Articular chondrocyte of knee joint (primary cell): ENCODE measurements around the gene GLT8D2. TPM values are rescaled to one million over a fixed set of nuclear protein-coding genes. Genes with fewer than 3 reads are reported as not detected.

Experiments used
- total RNA-seq: library from RNA; depleted of rRNA; stranded (reverse); fragments of >200 nt; gene quantifications from 2 replicates; pipeline ENCODE4 v1.2.3, GENCODE V29; 2012

GLT8D2 gene, protein sequence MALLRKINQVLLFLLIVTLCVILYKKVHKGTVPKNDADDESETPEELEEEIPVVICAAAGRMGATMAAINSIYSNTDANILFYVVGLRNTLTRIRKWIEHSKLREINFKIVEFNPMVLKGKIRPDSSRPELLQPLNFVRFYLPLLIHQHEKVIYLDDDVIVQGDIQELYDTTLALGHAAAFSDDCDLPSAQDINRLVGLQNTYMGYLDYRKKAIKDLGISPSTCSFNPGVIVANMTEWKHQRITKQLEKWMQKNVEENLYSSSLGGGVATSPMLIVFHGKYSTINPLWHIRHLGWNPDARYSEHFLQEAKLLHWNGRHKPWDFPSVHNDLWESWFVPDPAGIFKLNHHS
- 64.2 and 70.4 TPM in 2 replicates for total RNA-seq

DNA sequence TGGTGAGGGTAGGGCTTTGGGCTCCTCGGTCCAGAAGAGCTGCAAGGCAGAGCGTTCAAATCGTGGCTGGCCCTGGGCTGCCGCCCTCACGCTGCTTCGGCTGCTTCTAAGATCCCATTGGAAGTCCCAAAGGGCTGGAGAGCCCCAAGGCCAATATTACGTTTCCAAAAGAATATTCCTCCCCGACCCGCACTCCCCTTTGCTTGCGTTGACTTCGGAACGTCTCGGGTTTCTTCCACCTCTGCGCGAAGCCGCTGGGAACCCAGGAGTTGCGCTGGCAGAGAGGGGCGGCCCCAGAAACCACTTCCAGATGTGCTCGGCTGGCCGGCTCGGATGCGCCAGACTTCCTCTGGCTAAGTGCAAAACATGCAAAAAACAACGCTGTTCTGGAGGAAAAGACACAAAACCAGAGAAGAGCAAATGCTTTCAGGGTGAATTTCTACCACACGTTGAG lies at the start of gene GLT8D2:
Gene GLT8D2 (minus strand): TSS at position 285 of the 454 bp plus-strand sequence. CDS start 30,539 bp downstream, outside the sequence.

DNA sequence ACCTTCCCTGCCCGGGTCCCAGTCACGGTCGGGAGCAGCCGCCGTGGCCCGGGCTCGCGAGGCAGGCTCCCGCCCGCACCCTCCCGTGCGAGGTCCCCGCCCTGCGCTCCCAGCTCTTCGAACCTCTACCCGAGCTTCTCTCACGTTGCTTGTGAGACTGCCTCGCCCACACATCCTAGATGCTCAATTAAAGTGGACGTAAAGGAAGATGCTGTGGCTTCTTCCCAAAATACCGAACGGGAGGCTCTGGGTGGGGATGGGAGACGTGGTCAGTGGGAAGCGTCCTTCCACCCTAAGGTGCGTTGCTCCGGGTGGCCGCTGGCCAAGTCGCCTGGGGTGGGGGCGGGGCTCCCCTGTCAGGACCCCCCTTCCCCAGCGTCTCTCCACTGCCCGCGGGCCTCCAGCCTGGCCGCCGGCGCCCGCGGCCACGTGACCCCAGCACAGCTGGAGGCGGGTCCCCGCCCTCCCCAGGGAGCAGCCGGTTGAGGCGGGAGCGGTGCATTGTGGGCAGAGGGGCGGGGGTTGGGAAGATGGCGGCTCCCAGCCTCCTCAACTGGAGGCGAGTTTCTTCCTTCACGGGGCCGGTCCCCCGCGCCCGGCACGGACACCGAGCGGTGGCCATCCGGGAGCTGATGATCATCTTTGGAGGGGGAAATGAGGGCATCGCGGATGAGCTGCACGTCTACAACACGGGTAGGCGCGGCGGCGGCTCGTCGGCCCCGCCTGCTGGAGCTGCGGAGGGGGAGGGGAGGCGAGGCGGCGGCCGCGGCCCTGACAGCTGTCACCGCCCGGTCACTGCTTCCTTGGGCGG lies 14.2 kb upstream of the GLT8D2 start, which contains the start of gene HCFC2:
Gene HCFC2 (plus strand): TSS at position 501 of the 811 bp plus-strand sequence. CDS start 30 bp downstream, at position 531.

DNA sequence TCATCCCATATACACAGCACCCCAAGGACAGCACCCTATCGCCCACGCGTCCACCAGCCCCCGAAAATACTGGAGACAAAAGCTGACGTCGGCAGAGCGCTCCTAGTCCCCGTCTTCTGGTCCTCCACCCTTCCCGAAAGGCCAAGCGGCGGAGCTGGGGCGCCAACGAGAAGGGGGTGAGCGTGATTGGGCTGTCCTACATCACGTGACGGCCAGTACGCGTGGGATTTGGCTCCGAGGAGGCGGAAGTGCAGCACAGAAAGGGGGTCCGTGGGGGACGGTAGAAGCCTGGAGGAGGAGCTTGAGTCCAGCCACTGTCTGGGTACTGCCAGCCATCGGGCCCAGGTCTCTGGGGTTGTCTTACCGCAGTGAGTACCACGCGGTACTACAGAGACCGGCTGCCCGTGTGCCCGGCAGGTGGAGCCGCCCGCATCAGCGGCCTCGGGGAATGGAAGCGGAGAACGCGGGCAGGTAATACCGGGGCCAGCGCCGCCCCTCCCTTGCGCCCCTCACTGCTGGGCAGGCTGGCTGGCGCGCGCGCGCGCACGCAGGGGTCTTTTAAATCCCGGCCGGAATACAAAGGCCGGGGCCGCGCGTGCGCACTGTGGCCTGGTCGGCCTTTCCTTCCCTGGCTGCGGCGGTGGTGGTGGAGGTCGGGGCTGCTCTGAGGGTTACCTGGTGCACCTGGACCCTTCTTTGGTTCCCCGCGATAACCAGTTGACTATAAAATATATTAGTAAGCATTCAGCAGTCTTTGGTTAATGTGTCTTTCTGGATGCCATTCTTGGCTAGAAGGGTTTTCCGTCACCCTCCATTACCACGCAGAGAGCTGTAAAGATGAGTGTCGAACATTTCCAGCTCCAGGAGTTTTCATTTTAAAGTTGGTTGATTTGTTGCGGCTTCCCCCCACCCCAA lies 84.1 kb downstream of the GLT8D2 start, which contains the start of gene TDG:
Gene TDG (plus strand): TSS at position 283 of the 915 bp plus-strand sequence. CDS start 166 bp downstream, at position 449.

Other genes starting within 250 kb of the GLT8D2 start
- gene NT5DC3, start 209.0 kb downstream of the GLT8D2 start, total RNA-seq: 9.3 and 15.6 TPM in 2 replicates
- gene HSP90B1, start 119.8 kb downstream of the GLT8D2 start, total RNA-seq: 734 and 747 TPM in 2 replicates
- 22.3 and 23.3 TPM in 2 replicates for gene TDG, start 84.3 kb downstream of the GLT8D2 start, total RNA-seq
- 38.9 and 41.2 TPM in 2 replicates for gene HCFC2, start 14.3 kb upstream of the GLT8D2 start, total RNA-seq
- 29.8 and 32.6 TPM in 2 replicates for gene NFYB, start 88.0 kb upstream of the GLT8D2 start, total RNA-seq
- 173 and 209 TPM in 2 replicates for gene TXNRD1, start 165.6 kb upstream of the GLT8D2 start, total RNA-seq